Ammon's horn (tissue), 1 donor: ENCODE results near the gene FZD1.

Source experiments
- DNase-seq: peaks from one replicate; pipeline ENCODE4 v3.0.0-alpha.2; 2016; ENCODE audit warnings: low spot score

Gene FZD1

GRCh38 chr7:91264924-91265681, 870 bp downstream of the FZD1 start:
- peak; percentile 73 for DNase-seq

DNA sequence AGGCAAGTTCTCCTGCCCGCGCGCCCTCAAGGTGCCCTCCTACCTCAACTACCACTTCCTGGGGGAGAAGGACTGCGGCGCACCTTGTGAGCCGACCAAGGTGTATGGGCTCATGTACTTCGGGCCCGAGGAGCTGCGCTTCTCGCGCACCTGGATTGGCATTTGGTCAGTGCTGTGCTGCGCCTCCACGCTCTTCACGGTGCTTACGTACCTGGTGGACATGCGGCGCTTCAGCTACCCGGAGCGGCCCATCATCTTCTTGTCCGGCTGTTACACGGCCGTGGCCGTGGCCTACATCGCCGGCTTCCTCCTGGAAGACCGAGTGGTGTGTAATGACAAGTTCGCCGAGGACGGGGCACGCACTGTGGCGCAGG, 1.4 kb downstream of the FZD1 start:
- no peak for DNase-seq

- DNase-seq, result peak; percentile 17
These were observed 1.9 kb downstream of the FZD1 start for GRCh38 chr7:91266067-91266688.

GRCh38 chr7:91266689-91267090, 2.5 kb downstream of the FZD1 start:
- DNase-seq, result no peak

DNA sequence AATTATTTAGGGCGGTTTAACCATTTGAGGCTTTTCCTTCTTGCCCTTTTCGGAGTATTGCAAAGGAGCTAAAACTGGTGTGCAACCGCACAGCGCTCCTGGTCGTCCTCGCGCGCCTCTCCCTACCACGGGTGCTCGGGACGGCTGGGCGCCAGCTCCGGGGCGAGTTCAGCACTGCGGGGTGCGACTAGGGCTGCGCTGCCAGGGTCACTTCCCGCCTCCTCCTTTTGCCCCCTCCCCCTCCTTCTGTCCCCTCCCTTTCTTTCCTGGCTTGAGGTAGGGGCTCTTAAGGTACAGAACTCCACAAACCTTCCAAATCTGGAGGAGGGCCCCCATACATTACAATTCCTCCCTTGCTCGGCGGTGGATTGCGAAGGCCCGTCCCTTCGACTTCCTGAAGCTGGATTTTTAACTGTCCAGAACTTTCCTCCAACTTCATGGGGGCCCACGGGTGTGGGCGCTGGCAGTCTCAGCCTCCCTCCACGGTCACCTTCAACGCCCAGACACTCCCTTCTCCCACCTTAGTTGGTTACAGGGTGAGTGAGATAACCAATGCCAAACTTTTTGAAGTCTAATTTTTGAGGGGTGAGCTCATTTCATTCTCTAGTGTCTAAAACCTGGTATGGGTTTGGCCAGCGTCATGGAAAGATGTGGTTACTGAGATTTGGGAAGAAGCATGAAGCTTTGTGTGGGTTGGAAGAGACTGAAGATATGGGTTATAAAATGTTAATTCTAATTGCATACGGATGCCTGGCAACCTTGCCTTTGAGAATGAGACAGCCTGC, 3.1 kb downstream of the FZD1 start:
- no peak for DNase-seq

DNA sequence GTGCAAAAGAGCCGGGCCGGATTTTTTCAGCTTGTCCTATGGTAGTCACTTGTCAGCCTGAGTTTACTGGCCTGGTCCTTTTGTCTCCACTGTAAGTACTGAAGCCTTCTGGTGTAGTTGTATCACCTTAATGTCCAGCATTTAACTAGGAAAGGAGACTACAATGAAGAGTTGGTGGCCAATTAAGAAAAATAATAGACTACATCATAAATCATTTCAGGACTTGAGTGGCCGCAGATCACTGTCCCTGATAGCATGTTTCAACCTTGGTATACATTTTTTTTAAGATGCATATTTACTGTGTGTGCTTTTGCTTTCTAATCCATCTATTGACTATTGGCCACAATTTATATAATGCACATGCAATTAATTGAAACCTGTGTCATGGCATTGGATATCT, 6.1 kb downstream of the FZD1 start:
- no peak for DNase-seq

GRCh38 chr7:91276909-91277308, 12.7 kb downstream of the FZD1 start:
- DNase-seq, result no peak

DNA sequence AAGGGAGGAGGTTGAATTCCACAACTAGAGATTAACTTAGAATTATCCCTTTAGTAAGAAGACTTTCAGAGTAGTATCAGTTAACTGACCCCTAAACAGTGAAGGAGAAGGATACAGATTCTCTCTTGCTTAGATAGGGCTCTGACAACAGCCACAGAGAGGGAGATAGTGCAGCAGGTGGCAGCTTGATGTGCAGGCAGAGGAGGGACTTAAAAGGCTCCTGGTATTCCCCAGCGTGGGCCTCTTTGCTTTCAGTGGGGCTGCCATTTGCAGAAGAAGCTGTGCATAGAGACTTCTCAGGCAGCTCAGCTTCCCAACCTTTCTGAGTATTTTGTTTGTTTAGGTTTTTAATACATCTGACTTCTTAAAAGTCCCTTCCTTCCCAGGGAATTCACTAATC, 16.0 kb downstream of the FZD1 start:
- DNase-seq, result no peak

DNA sequence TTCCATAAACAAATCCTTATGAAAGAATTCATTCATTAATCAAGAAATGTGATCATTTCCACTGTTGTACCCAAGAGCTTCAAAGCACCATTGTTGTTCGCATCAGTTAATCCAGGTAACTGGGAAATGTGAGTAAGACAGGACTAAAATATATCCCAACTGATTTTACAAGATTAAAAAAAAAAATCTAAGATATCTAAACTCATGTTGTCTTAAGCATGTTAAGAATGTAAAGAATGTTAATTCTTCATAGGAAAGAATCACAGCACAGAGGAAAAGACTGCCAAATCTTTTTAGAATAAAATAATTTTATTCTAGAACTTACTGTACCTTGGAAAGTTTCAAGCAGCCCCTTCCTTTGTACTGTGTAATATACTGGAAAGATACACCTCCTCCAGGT, 16.4 kb downstream of the FZD1 start:
- no peak for DNase-seq

- DNase-seq, result no peak
These were observed 21.6 kb downstream of the FZD1 start for GRCh38 chr7:91285696-91286355.

DNA sequence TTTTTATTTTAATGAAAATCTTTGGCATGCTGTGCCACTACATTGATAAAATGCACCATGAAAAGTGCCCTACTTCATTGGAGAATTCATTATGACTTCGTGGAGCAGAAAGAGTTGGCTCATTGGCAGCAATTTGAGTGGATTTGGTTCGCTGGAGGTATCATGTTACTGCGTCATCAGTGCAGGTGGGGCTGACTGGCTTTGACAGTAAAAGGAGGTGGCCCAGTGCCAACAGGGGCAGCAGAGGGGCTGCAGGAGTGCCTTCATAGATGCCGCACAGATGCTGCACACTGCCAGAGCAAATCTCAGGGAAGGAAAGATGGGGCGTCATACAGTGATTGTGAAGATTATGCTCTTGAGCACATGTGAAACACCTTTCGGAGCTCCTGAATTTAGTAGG, 22.2 kb downstream of the FZD1 start:
- DNase-seq, result no peak

DNA sequence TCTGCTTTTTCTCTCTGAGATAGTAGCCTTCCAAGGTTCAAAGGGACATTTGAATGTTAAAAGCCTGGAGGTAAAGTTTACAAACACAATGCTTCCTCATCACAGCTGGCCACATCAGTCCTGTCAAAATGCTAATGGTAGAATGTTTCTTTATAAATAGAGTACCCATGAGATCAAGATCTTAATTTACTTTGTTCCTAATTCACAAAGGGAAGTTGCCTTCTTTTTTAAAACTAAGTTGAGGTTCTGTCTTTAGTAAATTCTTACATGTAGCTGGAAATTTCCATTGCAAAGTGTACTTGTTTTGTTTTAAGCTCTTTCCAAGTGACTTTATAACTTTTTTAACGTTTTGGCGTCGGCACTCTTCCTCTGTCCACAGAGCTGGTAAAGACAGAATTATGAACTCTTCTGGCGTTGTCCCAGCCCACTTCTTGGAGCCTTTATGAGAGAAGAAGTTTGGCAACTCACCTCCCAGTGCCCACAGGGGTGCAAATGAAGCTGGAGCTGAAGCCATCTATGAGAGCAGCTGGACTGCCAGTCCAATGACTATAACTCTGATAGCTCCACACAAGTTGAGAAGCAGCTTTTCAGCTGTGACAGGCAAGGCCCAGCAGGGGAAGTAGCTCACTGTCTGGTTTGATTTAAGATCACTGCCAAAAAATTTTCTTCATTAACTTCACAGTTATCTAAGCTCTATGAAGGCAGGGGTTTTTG, 23.3 kb downstream of the FZD1 start:
- no peak for DNase-seq

DNA sequence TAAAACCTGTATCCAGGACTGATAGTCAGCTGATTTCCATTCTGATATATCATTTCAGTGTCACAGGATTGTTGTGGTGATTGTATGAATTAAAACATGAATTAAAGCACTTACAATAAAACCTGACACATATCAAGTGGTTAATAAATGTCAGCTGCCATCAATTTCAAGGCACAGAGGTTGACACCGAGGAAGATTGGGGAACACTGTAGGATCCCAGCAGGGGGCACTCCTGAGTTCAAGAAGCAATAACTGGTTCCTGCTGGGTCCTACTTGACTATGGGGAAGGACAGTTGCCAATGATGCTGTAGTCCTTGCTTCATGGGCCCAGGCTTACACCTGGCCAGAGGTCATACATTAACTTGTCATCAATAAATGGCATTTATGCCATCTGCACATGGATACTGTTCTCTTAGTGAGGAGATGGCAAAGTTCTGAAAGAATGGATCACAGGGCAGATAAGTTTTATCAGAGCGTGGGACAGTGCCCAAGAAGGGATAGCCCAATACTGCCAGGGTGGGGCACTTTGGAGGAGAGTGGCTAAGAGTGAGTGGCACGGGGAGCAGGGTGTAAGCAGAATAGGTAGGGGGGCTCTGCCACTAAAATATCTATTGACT, 24.1 kb downstream of the FZD1 start:
- peak; percentile 67 for DNase-seq

GRCh38 chr7:91289633-91290254, 25.5 kb downstream of the FZD1 start:
- DNase-seq, result no peak

GRCh38 chr7:91291302-91291701, 27.1 kb downstream of the FZD1 start:
- DNase-seq, result no peak

DNA sequence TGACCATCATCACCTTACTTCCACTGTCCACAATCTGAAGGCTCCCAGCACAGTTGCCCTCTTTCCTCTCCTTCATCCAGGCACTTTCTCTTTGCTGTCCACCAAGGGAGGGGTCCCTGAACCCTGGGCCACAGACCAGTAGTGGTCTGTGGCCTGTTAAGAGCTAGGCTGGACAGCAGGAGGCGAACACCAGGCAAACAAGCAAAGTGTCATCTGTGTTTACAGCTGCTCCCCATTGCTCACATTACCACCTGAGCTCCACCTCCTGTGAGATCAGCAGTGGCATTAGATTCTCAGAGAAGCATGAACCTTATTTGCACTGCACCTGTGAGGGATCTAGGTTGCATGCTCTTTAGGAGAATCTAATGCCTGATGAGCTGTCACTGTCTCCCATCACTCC, 27.7 kb downstream of the FZD1 start:
- no peak for DNase-seq

GRCh38 chr7:91292506-91292905, 28.3 kb downstream of the FZD1 start:
- DNase-seq, result no peak

DNA sequence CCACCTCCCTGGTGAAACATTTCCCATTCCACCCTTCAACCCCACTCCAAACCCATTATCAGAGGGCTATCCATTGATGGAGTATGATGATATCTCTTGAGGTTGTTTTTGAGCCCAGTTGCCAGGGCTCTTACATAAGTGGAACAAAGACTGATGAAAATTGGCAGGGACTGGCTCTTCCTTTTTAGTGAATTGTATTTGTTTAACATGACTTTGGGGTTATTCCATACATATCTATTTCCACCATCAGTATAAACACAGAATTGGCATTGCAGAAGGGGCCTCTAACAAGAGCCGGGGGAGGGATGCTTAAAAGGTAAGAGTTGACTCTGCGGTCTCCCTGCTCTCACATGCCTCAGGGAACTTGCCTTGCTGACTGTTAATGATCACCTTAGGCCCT, 28.9 kb downstream of the FZD1 start:
- DNase-seq, result no peak

DNA sequence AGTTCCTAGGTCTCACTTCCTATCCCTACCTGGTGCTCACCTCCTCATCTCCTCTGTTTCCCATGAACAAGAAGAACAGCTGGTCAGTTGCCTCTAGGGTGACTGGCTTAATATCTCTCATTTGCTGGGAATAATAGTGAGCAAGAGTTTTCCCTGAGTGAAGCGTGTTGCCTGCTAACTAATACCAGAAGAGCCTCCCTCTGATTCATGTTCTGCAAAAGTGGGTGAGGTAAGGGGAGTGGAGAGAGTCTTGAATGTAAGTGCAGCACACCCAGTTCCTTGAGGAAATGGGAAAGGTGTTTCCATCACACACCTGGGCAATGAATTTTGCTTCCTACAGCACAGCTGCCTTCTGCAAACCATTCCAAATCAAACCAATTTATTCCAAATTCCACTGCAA, 29.6 kb downstream of the FZD1 start:
- no peak for DNase-seq

GRCh38 chr7:91294639-91295220, 30.5 kb downstream of the FZD1 start:
- no peak for DNase-seq

- DNase-seq, result no peak
These were observed 31.3 kb downstream of the FZD1 start for GRCh38 chr7:91295576-91295975.
